Measurements from ENCODE around the gene GLCE.
"Not testable (repeated sequence)": the region's sequence is repeated elsewhere in the genome, so short reads cannot be mapped to it uniquely, and the experiment has no call there.

The GLCE gene

DNA sequence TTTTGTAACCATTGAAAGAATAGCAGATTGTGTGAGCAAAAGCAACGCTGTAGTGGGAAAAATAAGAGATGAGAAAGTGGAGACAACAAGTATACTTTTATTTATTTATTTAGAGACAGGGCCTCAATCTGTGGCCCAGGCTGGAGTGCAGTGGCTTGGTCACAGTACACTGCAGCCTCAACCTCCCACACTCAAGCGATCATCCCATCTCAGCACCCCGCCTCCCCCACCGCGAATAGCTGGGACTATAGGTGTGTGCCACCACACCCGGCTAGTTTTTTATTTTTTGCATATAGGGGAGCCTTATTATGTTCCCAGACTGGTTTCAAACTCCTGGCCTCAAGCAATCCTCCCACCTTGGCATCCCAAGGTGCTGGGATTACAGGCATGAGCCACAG lies 1.6 kb upstream of the GLCE start:
- no peak for DNase-seq (ENCODE audit: low read depth, low spot score)
- Histone ChIP-seq H3K4me1 (ENCODE audit: control insufficient read depth, insufficient read depth, low read length) (no peaks in the 10 kb centered on the region; the same call in 1 of the 2 replicates), H3K4me3 (ENCODE audit: low read length) (no peak overlapping the region), H3K27ac (ENCODE audit: low read length) (no peak overlapping the region), H3K36me3 (ENCODE audit: control insufficient read depth, insufficient read depth, low read length) (no peaks in the 10 kb centered on the region), H3K27me3 (ENCODE audit: control insufficient read depth, insufficient read depth, low read length) (no peaks in the 10 kb centered on the region), H3K9me3 (ENCODE audit: control insufficient read depth, insufficient read depth, low read length) (no peaks in the 10 kb centered on the region)
- WGBS (ENCODE audit: insufficient coverage, insufficient read length) = no CpG with 5 or more reads among the region's 6 CpGs

DNA sequence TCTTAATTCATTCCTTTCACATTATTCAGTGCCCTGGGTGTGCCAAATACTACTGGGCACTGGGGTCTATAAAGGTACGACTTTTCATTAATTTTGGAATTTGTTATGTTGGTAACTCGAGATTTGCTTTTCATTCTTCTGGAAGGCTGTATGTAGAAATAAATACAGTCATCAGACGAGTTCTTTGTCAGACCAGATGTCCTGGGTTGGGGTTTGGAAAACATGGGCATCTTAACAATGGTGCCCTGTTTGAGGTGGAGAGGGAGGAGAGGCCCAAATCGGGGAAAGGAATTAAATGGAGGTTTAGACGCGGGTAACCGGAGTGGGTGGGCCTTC lies 662 bp upstream of the GLCE start:
- H3K27ac ChIP-seq (ENCODE audit: low read length) = no peak overlapping the region
- DNase-seq (ENCODE audit: low read depth, low spot score) = no peak
- no CpG with 5 or more reads among the region's 7 CpGs for WGBS (ENCODE audit: insufficient coverage, insufficient read length)
- H3K27me3 ChIP-seq (ENCODE audit: control insufficient read depth, insufficient read depth, low read length) = no peaks in the 10 kb centered on the region
- H3K9me3 ChIP-seq (ENCODE audit: control insufficient read depth, insufficient read depth, low read length) = no peaks in the 10 kb centered on the region
- no peaks in the 10 kb centered on the region; the same call in 1 of the 2 replicates for H3K4me1 ChIP-seq (ENCODE audit: control insufficient read depth, insufficient read depth, low read length)
- H3K4me3 ChIP-seq (ENCODE audit: low read length) = peak overlapping the region; percentile 40; the same call in 1 of the 2 replicates
- H3K36me3 ChIP-seq (ENCODE audit: control insufficient read depth, insufficient read depth, low read length) = no peaks in the 10 kb centered on the region

DNA sequence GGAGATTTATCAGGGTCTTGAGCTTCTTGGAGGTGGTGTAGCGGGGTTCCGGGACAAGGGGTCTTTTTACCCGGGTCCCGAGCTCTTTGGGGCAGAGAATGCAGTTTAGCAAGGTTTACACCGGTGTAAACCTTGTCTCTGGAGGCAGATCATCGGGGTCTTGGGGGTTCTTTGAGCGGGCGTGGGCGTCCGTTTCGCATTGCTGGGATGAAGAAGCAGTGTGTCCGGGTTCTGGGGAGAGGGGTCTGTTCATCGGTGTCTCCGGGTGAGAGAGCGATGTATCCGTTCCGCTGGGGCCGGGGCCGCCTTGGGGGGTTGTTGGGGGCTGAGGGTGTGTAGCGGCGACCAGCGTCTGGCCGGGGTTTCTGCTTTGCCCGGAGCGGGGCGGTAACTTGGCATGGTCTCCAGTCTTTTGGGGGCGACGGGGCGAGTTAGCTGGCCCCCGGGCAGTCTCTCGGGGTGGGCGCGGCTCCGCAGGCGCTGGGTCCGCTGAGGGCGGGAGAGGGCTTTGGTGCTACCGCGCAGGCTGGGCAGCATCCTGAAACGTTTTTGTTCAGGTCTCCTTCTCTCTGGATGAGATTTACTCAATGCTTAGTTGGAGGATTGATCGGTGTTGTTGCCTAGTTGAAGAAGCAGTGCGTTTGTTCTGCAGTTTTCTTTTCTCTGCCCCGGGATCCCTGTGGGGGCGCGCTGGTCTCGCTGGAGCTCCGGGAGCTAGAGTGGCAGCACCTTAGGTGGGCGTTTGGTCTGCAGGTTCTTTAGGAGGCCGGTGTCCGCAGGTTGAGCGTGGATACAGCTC lies 843 bp downstream of the GLCE start:
- DNase-seq (ENCODE audit: low read depth, low spot score) = no peak
- no peaks in the 10 kb centered on the region for H3K27me3 ChIP-seq (ENCODE audit: control insufficient read depth, insufficient read depth, low read length)
- no peaks in the 10 kb centered on the region for H3K9me3 ChIP-seq (ENCODE audit: control insufficient read depth, insufficient read depth, low read length)
- H3K36me3 ChIP-seq (ENCODE audit: control insufficient read depth, insufficient read depth, low read length) = no peaks in the 10 kb centered on the region
- H3K4me1 ChIP-seq (ENCODE audit: control insufficient read depth, insufficient read depth, low read length) = no peaks in the 10 kb centered on the region; the same call in 1 of the 2 replicates
- H3K27ac ChIP-seq (ENCODE audit: low read length) = no peak overlapping the region
- H3K4me3 ChIP-seq (ENCODE audit: low read length) = peak overlapping the region; percentile 66; the same call in 1 of the 2 replicates
- WGBS (ENCODE audit: insufficient coverage, insufficient read length) = no CpG with 5 or more reads among the region's 51 CpGs

DNA sequence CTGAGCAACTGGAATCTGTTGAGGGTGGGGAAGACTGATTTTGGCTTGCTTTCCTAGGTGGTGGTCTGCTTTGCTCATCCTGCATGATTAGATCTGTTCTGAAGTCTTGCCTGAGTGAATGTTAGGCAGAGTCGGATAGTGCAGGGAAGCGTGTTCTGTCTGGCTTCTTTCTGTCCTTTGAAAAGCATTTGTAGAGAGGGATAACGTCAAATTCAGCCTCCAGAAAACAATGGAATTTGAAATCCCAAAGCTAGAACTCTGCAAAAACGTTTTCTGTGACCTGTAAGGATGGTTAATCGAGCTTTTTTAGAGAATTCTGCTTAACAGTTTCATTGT lies 1.4 kb downstream of the GLCE start:
- no peaks in the 10 kb centered on the region; the same call in 1 of the 2 replicates for H3K4me1 ChIP-seq (ENCODE audit: control insufficient read depth, insufficient read depth, low read length)
- H3K4me3 ChIP-seq (ENCODE audit: low read length) = peak overlapping the region; percentile 66; the same call in 1 of the 2 replicates
- H3K27me3 ChIP-seq (ENCODE audit: control insufficient read depth, insufficient read depth, low read length) = no peaks in the 10 kb centered on the region
- H3K27ac ChIP-seq (ENCODE audit: low read length) = no peak overlapping the region
- no peaks in the 10 kb centered on the region for H3K9me3 ChIP-seq (ENCODE audit: control insufficient read depth, insufficient read depth, low read length)
- WGBS (ENCODE audit: insufficient coverage, insufficient read length) = no CpG with 5 or more reads among the region's 5 CpGs
- no peak for DNase-seq (ENCODE audit: low read depth, low spot score)
- H3K36me3 ChIP-seq (ENCODE audit: control insufficient read depth, insufficient read depth, low read length) = no peaks in the 10 kb centered on the region

DNA sequence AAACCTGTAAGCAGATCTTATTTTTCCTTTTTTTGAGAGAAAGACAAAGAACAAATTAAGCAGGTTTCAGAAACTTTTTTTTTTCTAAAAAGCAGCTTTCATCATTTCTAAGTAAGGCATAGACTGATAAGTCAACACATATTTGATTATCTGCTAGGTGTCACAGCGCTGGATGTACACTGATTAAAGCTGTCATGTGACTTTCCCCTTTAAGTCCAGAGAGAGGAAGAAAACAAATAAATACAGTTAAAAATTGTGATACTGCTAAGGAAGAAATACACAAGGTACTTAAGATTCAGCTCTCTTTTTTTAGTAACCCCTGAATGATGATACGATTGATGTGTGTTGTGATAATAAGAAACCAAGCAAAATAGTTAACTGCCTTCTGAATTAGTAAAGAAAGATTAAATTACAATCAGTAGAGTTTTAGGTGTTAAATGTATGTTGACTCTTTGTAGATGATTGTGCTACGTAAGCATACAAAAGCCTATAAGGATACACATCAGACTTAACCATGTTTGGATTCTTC lies 2.8 kb downstream of the GLCE start:
- H3K27ac ChIP-seq (ENCODE audit: low read length) = no peak overlapping the region
- WGBS (ENCODE audit: insufficient coverage, insufficient read length) = no CpG with 5 or more reads among the region's 3 CpGs
- H3K27me3 ChIP-seq (ENCODE audit: control insufficient read depth, insufficient read depth, low read length) = no peaks in the 10 kb centered on the region
- DNase-seq (ENCODE audit: low read depth, low spot score) = no peak
- no peak overlapping the region for H3K4me3 ChIP-seq (ENCODE audit: low read length)
- H3K36me3 ChIP-seq (ENCODE audit: control insufficient read depth, insufficient read depth, low read length) = no peaks in the 10 kb centered on the region
- no peaks in the 10 kb centered on the region for H3K9me3 ChIP-seq (ENCODE audit: control insufficient read depth, insufficient read depth, low read length)
- no peaks in the 10 kb centered on the region; the same call in 1 of the 2 replicates for H3K4me1 ChIP-seq (ENCODE audit: control insufficient read depth, insufficient read depth, low read length)

DNA sequence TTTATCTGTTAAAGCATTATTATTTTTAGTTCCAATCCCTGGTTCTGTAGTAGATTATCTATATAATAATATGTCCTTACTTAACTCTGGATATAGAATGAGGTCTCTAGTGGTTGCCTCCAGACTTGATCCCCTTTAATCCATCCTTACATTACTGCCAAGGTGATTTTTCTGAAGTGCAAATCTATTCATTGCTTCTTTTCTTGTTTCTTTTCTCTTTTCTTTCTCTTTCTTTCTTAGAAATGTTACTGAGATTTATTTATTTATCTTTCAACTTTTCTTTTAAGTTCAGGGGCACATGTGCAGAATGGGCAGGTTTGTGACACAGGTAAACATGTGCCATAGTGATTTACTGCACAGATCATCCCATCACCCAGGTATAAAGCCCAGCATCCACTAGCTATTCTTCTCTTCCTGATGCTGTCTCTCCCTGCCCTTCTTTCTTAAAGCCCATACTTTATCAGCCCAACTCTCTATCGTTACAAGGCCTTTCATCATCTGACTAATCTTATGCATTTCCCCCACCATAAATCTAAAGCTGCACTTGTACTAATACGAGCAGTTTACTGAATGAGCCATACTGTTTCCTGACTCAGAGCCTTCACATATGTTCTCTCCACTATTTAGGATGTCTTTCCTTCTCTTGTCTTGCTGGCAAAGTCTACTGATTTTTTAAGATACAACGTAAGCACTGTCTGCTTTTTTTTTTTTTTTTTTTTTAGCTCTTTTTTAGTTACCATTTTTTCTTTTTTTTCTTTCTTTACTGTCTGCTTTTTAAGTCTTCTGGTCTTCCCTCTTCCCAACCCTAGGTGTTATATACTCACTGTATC lies 4.6 kb downstream of the GLCE start:
- DNase-seq (ENCODE audit: low read depth, low spot score) = no peak
- Histone ChIP-seq H3K9me3 (ENCODE audit: control insufficient read depth, insufficient read depth, low read length) (no peaks in the 10 kb centered on the region), H3K27me3 (ENCODE audit: control insufficient read depth, insufficient read depth, low read length) (no peaks in the 10 kb centered on the region), H3K4me3 (ENCODE audit: low read length) (no peak overlapping the region), H3K36me3 (ENCODE audit: control insufficient read depth, insufficient read depth, low read length) (no peaks in the 10 kb centered on the region), H3K27ac (ENCODE audit: low read length) (no peak overlapping the region), H3K4me1 (ENCODE audit: control insufficient read depth, insufficient read depth, low read length) (no peaks in the 10 kb centered on the region; the same call in 1 of the 2 replicates)
- no CpG with 5 or more reads among the region's 3 CpGs for WGBS (ENCODE audit: insufficient coverage, insufficient read length)

DNA sequence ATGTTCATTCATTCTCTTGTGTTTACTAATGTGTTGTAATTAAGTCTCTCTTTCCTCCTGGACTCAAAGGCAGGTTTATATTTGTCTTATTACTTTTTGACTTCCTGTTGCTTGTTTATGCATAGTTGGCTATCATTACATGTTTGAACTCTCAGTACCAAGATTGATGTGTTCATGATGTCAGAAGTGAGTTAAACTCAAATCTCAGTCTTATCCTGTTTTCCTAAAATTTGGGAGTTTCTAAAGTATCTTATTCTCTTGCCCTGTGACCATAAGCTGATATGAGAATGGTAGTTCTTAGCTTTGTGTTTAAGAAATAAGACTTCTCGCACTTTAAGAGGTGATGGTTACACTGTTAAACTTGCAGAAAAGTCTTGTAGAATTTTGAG lies 5.2 kb downstream of the GLCE start:
- Histone ChIP-seq H3K4me1 (ENCODE audit: control insufficient read depth, insufficient read depth, low read length) (no peaks in the 10 kb centered on the region; the same call in 1 of the 2 replicates), H3K4me3 (ENCODE audit: low read length) (no peak overlapping the region), H3K27me3 (ENCODE audit: control insufficient read depth, insufficient read depth, low read length) (no peaks in the 10 kb centered on the region), H3K27ac (ENCODE audit: low read length) (no peak overlapping the region), H3K36me3 (ENCODE audit: control insufficient read depth, insufficient read depth, low read length) (no peaks in the 10 kb centered on the region), H3K9me3 (ENCODE audit: control insufficient read depth, insufficient read depth, low read length) (no peaks in the 10 kb centered on the region)
- no CpG with 5 or more reads among the region's 1 CpG for WGBS (ENCODE audit: insufficient coverage, insufficient read length)
- no peak for DNase-seq (ENCODE audit: low read depth, low spot score)

DNA sequence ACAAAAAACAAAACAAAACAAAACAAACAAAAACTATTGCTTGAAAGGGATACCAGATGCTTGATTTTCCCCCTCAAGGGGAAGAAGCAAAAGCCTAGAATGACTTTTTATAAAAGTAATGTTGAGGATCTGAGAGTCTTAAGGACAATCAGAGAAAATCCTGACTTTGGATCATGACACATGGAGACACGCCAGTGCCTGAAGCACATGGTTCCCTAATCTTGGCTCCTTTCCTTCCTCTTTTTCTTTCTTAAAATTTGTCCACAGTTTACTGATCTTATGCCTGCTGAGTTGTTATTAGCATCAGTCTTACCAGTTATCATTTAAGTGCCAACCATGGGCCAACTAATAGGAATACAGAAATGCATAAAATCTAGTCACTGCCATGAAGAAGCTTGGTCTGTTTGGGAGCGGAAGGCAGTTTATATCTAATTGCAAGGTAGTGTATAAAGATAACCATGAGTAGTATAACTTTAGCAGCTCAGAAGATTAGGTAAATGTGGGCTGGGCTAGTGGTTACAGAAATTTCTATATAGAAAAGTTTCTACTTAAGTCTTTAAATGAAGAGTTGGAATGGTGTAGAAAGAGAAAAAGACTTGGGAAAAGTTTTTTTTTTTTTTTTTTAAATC lies 6.9 kb downstream of the GLCE start:
- Histone ChIP-seq H3K27ac (ENCODE audit: low read length) (no peak overlapping the region), H3K36me3 (ENCODE audit: control insufficient read depth, insufficient read depth, low read length) (no peaks in the 10 kb centered on the region), H3K4me3 (ENCODE audit: low read length) (no peak overlapping the region), H3K27me3 (ENCODE audit: control insufficient read depth, insufficient read depth, low read length) (no peaks in the 10 kb centered on the region), H3K9me3 (ENCODE audit: control insufficient read depth, insufficient read depth, low read length) (no peaks in the 10 kb centered on the region), H3K4me1 (ENCODE audit: control insufficient read depth, insufficient read depth, low read length) (no peaks in the 10 kb centered on the region)
- WGBS (ENCODE audit: insufficient coverage, insufficient read length) = no CpG with 5 or more reads among the region's 2 CpGs
- no peak for DNase-seq (ENCODE audit: low read depth, low spot score)

DNA sequence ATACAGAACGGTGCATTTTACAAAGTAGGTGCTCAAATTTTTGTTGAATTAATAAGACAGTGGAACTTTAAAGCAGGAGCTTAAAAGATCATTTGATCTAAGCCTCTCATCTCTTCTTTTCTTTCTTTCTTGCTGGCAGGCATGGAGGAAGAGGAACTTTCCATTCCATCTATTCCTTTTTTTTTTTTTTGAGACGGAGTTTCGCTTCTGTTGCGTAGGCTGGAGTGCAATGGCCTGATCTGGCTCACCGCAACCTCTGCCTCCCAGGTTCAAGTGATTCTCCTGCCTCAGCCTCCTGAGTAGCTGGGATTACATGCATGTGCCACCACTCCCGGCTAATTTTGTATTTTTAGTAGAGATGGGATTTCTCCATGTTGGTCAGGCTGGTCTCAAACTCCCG lies 7.9 kb downstream of the GLCE start:
- not testable (repeated sequence) for H3K27ac ChIP-seq (ENCODE audit: low read length); H3K9me3 ChIP-seq (ENCODE audit: control insufficient read depth, insufficient read depth, low read length); H3K4me3 ChIP-seq (ENCODE audit: low read length); H3K36me3 ChIP-seq (ENCODE audit: control insufficient read depth, insufficient read depth, low read length); H3K27me3 ChIP-seq (ENCODE audit: control insufficient read depth, insufficient read depth, low read length); H3K4me1 ChIP-seq (ENCODE audit: control insufficient read depth, insufficient read depth, low read length); DNase-seq (ENCODE audit: low read depth, low spot score)
- WGBS (ENCODE audit: insufficient coverage, insufficient read length) = no CpG with 5 or more reads among the region's 7 CpGs

DNA sequence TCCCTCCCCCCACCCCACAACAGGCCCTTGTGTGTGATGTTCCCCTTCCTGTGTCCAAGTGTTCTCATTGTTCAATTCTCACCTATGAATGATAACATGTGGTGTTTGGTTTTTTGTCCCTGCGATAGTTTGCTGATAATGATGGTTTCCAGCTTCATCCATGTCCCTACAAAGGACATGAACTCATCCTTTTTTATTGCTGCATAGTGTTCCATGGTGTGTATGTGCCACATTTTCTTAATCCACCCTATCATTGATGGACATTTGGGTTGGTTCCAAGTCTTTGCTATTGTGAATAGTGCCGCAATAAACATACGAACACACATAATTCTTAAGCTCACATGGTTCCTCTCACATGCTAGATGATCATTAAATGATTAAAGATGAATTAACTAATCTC lies 9.1 kb downstream of the GLCE start:
- WGBS (ENCODE audit: insufficient coverage, insufficient read length) = no CpG with 5 or more reads among the region's 3 CpGs

More for the DNA sequence above, 9.1 kb downstream of the GLCE start:
- H3K27me3 ChIP-seq (ENCODE audit: control insufficient read depth, insufficient read depth, low read length); H3K4me1 ChIP-seq (ENCODE audit: control insufficient read depth, insufficient read depth, low read length); H3K4me3 ChIP-seq (ENCODE audit: low read length); H3K27ac ChIP-seq (ENCODE audit: low read length); DNase-seq (ENCODE audit: low read depth, low spot score); H3K9me3 ChIP-seq (ENCODE audit: control insufficient read depth, insufficient read depth, low read length); H3K36me3 ChIP-seq (ENCODE audit: control insufficient read depth, insufficient read depth, low read length): not testable (repeated sequence)

All from iPS DF 6.9 (cell line).